D341Med (cell line): ENCODE results near the gene KRTAP10-5.
"Not testable (repeated sequence)": the region's sequence is repeated elsewhere in the genome, so short reads cannot be mapped to it uniquely, and the experiment has no call there.

Source experiments
- DNase-seq: peaks from one replicate; pipeline ENCODE4 v3.0.0; 2012; ENCODE audit warnings: low spot score

KRTAP10-5 gene

GRCh38 chr21:44590897-44591800 lies 10.7 kb upstream of the KRTAP10-5 start:
- DNase-seq = not testable (repeated sequence)

- no peak for DNase-seq
Measured at GRCh38 chr21:44590311-44590721, 9.9 kb upstream of the KRTAP10-5 start.

GRCh38 chr21:44589586-44590305 lies 9.3 kb upstream of the KRTAP10-5 start:
- no peak for DNase-seq

- no peak for DNase-seq
Measured at GRCh38 chr21:44589094-44589493, 8.7 kb upstream of the KRTAP10-5 start.

- no peak for DNase-seq
Measured at GRCh38 chr21:44585892-44586291, 5.5 kb upstream of the KRTAP10-5 start.

- DNase-seq = no peak
Measured at GRCh38 chr21:44583800-44584147, 3.4 kb upstream of the KRTAP10-5 start.

- no peak for DNase-seq
Measured at GRCh38 chr21:44583089-44583799, 2.8 kb upstream of the KRTAP10-5 start.

- DNase-seq = no peak
Measured at GRCh38 chr21:44582055-44582454, 1.7 kb upstream of the KRTAP10-5 start.

- no peak for DNase-seq
Measured at GRCh38 chr21:44581158-44581557, 754 bp upstream of the KRTAP10-5 start.

GRCh38 chr21:44579833-44580144 lies 615 bp downstream of the KRTAP10-5 start:
- no peak for DNase-seq

- no peak for DNase-seq
Measured at GRCh38 chr21:44579056-44579832, 1.2 kb downstream of the KRTAP10-5 start.

GRCh38 chr21:44578371-44579055 lies 1.9 kb downstream of the KRTAP10-5 start:
- no peak for DNase-seq

- DNase-seq = no peak
Measured at GRCh38 chr21:44576025-44576420, 4.4 kb downstream of the KRTAP10-5 start.

GRCh38 chr21:44575307-44576024 lies 4.9 kb downstream of the KRTAP10-5 start:
- DNase-seq = no peak

- DNase-seq = no peak
Measured at GRCh38 chr21:44574457-44575306, 5.7 kb downstream of the KRTAP10-5 start.

GRCh38 chr21:44573630-44574456 lies 6.6 kb downstream of the KRTAP10-5 start, which contains the start of gene KRTAP10-4:
KRTAP10-4 (plus strand) TSS chr21:44573729; CDS start chr21:44573759, 30 bp downstream.
- not testable (repeated sequence) for DNase-seq

- DNase-seq = peak; percentile 25
Measured at GRCh38 chr21:44572959-44573583, 7.3 kb downstream of the KRTAP10-5 start.
